DOHH2 (cell line): Measurements from ENCODE around the gene NUDT8.

Experiments used
- H3F3A ChIP-seq: fragments of 200-600 bp; sonication (generic), shearing (Covaris generic); 2 replicates; pipeline ENCODE4 v1.6.0; 2016; ENCODE audit warnings: antibody characterized with exemption, mild to moderate bottlenecking; ENCODE audit not compliant: control insufficient read depth, insufficient read depth
- H3K27ac ChIP-seq: fragments of 200-600 bp; sonication (generic); 2 replicates; pipeline ENCODE4 v1.5.1; 2014; ENCODE audit warnings: low read depth, mild to moderate bottlenecking, low read length, moderate library complexity
- H3K27me3 ChIP-seq: fragments of 200-600 bp; sonication (generic); 2 replicates; pipeline ENCODE4 v1.6.1; 2014; ENCODE audit warnings: mild to moderate bottlenecking, low read length, mixed read lengths; ENCODE audit not compliant: control insufficient read depth
- H3K36me3 ChIP-seq: fragments of 200-600 bp; sonication (generic); 2 replicates; pipeline ENCODE4 v1.6.1; 2014; ENCODE audit warnings: mild to moderate bottlenecking, low read length, moderate library complexity, mixed read lengths; ENCODE audit not compliant: control insufficient read depth
- H3K4me1 ChIP-seq: fragments of 200-600 bp; sonication (generic); 2 replicates; pipeline ENCODE4 v1.6.1; 2014; ENCODE audit warnings: mild to moderate bottlenecking, low read length, mixed read lengths; ENCODE audit not compliant: control insufficient read depth
- H3K4me2 ChIP-seq: fragments of 200-600 bp; sonication (generic); 2 replicates; pipeline ENCODE4 v1.6.0; 2014; ENCODE audit warnings: mild to moderate bottlenecking, low read length, moderate library complexity
- H3K4me3 ChIP-seq: fragments of 200-600 bp; sonication (generic); 2 replicates; pipeline ENCODE4 v1.5.1; 2014; ENCODE audit warnings: mild to moderate bottlenecking, low read length, mixed read lengths
- H3K79me2 ChIP-seq: fragments of 200-600 bp; sonication (generic); 2 replicates; pipeline ENCODE4 v1.6.1; 2014; ENCODE audit warnings: mild to moderate bottlenecking, low read length, mixed read lengths; ENCODE audit not compliant: control insufficient read depth
- H3K9me2 ChIP-seq: fragments of 200-600 bp; sonication (generic); replicated peaks from 2 replicates; pipeline ENCODE4 v1.6.1; 2014; ENCODE audit warnings: mild to moderate bottlenecking, low read length, mixed read lengths; ENCODE audit not compliant: control insufficient read depth
- H3K9me3 ChIP-seq: fragments of 200-600 bp; sonication (generic); 2 replicates; pipeline ENCODE4 v1.6.1; 2014; ENCODE audit warnings: antibody characterized with exemption, low read length, mixed read lengths; ENCODE audit not compliant: control insufficient read depth, insufficient read depth
- H4K20me1 ChIP-seq: fragments of 200-600 bp; sonication (generic); 2 replicates; pipeline ENCODE4 v1.6.0; 2014; ENCODE audit warnings: low read depth, mild to moderate bottlenecking, antibody characterized with exemption, low read length, moderate library complexity; ENCODE audit not compliant: control insufficient read depth, insufficient read depth
- CTCF ChIP-seq: fragments of 200-600 bp; sonication (generic); IDR thresholded peaks from one replicate; pipeline ENCODE4 v1.5.1; 2014; ENCODE audit warnings: antibody characterized with exemption, mild to moderate bottlenecking, low read depth, low read length; ENCODE audit not compliant: poor library complexity, severe bottlenecking
- EZH2phosphoT487 ChIP-seq: fragments of 200-600 bp; sonication (generic); IDR thresholded peaks from 2 replicates; pipeline ENCODE4 v1.6.1; 2017; ENCODE audit warnings: borderline replicate concordance, mild to moderate bottlenecking, antibody characterized with exemption, low read length, moderate library complexity, mixed read lengths

NUDT8 gene

GRCh38 chr11:67577951-67578350 is 51.8 kb downstream of the NUDT8 start:
- H3K36me3 ChIP-seq = no peaks in the 10 kb centered on the region
- H3K27ac ChIP-seq = no peak overlapping the region
- H3K9me2 ChIP-seq = no peaks in the 10 kb centered on the region
- peaks cover 19% of the 10 kb centered on the region for H3K4me1 ChIP-seq
- no peak overlapping the region for H3K4me3 ChIP-seq
- no peaks in the 10 kb centered on the region for H3K9me3 ChIP-seq
- peaks cover 25% of the 10 kb centered on the region; the same call in 1 of the 2 replicates for H3K27me3 ChIP-seq
- H3K4me2 ChIP-seq = no peak overlapping the region
- no peaks in the 10 kb centered on the region for H4K20me1 ChIP-seq
- H3F3A ChIP-seq = peaks cover 12% of the 10 kb centered on the region
- H3K79me2 ChIP-seq = peaks cover 3% of the 10 kb centered on the region; the same call in 1 of the 2 replicates
- no peak for TF ChIP-seq CTCF
- TF ChIP-seq EZH2phosphoT487 = no peak
